Tibial nerve (tissue), 4 donors: ENCODE results near the gene NID2. TPM values are rescaled to one million over a fixed set of nuclear protein-coding genes. Genes with fewer than 3 reads are reported as not detected.

ENCODE experiments used
- DNase-seq, 2 donors: peaks; one replicate each; pipeline ENCODE4 v3.0.0-alpha.2; 2019; ENCODE audit warnings: low spot score in 2 of 2
- H3K27ac ChIP-seq, 4 donors: fragments of 200-600 bp; sonication (generic) in 3 of 4; one replicate each; pipeline ENCODE4 v1.5.1; 2017 to 2019; ENCODE audit warnings: mild to moderate bottlenecking in 1 of 4
- H3K27me3 ChIP-seq, 2 donors: fragments of 200-600 bp; sonication (generic) in 1 of 2; one replicate each; pipeline versions ENCODE4 v1.5.1 to v1.6.0; 2017 to 2019
- H3K36me3 ChIP-seq, 3 donors: fragments of 200-600 bp; sonication (generic); one replicate each; pipeline ENCODE4 v1.5.1; 2018 to 2019
- H3K4me1 ChIP-seq, 4 donors: fragments of 200-600 bp; sonication (generic) in 3 of 4; one replicate each; pipeline ENCODE4 v1.5.1; 2017 to 2019
- H3K4me3 ChIP-seq, 4 donors: fragments of 200-600 bp; sonication (generic) in 3 of 4; one replicate each; pipeline ENCODE4 v1.5.1; 2017 to 2019; ENCODE audit warnings: mild to moderate bottlenecking in 1 of 4, moderate library complexity in 1 of 4
- H3K9me3 ChIP-seq, 4 donors: fragments of 200-600 bp; sonication (generic) in 3 of 4; one replicate each; pipeline ENCODE4 v1.5.1; 2017 to 2019
- EP300 ChIP-seq, 2 donors: sonication (generic); formaldehyde crosslinking; IDR thresholded peaks; one replicate each; pipeline ENCODE4 v1.6.1; 2017; ENCODE audit warnings: antibody characterized with exemption in 2 of 2, mild to moderate bottlenecking in 1 of 2
- POLR2A ChIP-seq, 2 donors: fragments of 450-650 bp; IDR thresholded peaks; one replicate each; pipeline ENCODE4 v1.6.1; 2017; ENCODE audit warnings: antibody characterized with exemption in 2 of 2, mild to moderate bottlenecking in 2 of 2, moderate library complexity in 2 of 2
- WGBS, 2 donors: methylation state at CpG; one replicate each; pipeline ENCODE4 v1.1.5; 2018; 5-methylcytosine and 5-hydroxymethylcytosine counted together
- total RNA-seq, 4 donors: library from RNA; depleted of rRNA; stranded (reverse); fragments of >200 nt; gene quantifications; one replicate each; pipeline ENCODE4 v1.1.0, GENCODE V29; 2016
- TF ChIP-seq, protein P1 (sequence below), 5 experiments: fragments of 200-600 bp in 3 of 5; fragments of 450-650 bp in 2 of 5; sonication (generic) in 3 of 5; IDR thresholded peaks; one replicate each; pipeline ENCODE4 v1.5.1; 2016 to 2019; ENCODE audit warnings: antibody characterized with exemption in 5 of 5, mild to moderate bottlenecking in 3 of 5, moderate library complexity in 2 of 5

NID2 gene
- total RNA-seq, 4 donors from 2014 or later: 61.4 to 90.0 (median 79.4) TPM

DNA sequence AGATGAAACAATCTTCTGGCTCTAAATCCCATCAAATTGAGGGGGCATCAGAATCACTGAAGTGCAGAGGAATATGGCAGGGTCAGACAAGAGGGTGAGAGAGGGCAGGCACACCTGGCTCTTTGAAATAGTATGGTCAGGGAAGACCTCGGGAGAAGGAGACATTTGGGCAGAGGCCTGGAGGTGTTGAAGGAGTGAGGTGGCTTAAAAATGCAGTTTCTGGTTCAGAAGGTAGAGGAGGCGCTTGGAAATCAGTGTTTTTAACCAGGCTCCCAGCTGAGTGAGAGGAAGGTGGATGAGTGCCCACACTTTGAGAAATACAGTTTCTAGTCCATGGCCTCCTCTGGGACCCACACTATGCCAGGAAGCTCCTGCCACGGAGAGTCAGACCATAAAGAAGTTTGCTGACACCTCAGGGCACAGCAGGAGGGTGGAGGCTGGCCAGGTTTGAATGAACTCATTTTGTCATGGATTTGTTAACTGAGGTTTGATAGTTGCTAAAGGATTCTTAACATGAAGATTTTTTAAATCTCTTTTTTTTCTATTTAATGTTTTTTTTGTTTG is 20.1 kb downstream of the NID2 start:
- Histone ChIP-seq H3K9me3 (no peaks in the 10 kb centered on the region), H3K27ac (peak overlapping the region in 3 of 4 donors; percentile 27 to 81 (median 74)), H3K36me3 (no peaks in the 10 kb centered on the region), H3K4me1 (peaks cover 0 to 92% (median 36%) of the 10 kb centered on the region in 4 donors), H3K4me3 (no peak overlapping the region), H3K27me3 (no peaks in the 10 kb centered on the region)
- WGBS, 2 donors: 46 to 48% methylated on average over 3 of the region's 3 CpGs
- DNase-seq: peak; percentile 30 to 51
- TF ChIP-seq EP300 (IDR thresholded peaks at IDR 0.05) (no peak), POLR2A (IDR thresholded peaks at IDR 0.05) (no peak)
- TF ChIP-seq, protein P1, sequence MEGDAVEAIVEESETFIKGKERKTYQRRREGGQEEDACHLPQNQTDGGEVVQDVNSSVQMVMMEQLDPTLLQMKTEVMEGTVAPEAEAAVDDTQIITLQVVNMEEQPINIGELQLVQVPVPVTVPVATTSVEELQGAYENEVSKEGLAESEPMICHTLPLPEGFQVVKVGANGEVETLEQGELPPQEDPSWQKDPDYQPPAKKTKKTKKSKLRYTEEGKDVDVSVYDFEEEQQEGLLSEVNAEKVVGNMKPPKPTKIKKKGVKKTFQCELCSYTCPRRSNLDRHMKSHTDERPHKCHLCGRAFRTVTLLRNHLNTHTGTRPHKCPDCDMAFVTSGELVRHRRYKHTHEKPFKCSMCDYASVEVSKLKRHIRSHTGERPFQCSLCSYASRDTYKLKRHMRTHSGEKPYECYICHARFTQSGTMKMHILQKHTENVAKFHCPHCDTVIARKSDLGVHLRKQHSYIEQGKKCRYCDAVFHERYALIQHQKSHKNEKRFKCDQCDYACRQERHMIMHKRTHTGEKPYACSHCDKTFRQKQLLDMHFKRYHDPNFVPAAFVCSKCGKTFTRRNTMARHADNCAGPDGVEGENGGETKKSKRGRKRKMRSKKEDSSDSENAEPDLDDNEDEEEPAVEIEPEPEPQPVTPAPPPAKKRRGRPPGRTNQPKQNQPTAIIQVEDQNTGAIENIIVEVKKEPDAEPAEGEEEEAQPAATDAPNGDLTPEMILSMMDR (IDR thresholded peaks at IDR 0.05): no peak

DNA sequence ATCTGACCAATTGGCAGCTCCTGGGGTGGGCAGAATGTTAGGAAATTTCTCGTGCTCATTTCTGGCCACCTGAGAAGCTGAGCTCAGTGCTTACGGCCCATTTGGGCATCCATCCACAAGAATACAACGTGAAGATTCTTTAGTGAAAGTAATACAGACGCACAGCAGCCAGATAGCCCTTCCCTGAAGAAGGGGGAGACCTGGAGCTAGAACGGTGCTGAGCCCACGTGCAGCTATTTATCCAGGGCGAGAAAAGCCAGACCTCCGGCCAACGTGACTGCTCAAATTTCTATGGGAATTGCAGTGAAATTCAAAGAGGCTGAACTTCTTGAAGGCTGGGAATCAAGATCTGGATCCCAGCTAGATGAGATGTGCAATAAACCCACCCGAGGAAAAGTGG is 20.7 kb downstream of the NID2 start:
- TF ChIP-seq EP300 (IDR thresholded peaks at IDR 0.05) (no peak), POLR2A (IDR thresholded peaks at IDR 0.05) (no peak)
- TF ChIP-seq, protein P1 (IDR thresholded peaks at IDR 0.05): no peak
- Histone ChIP-seq H3K4me1 (peaks cover 0 to 92% (median 38%) of the 10 kb centered on the region in 4 donors), H3K36me3 (no peaks in the 10 kb centered on the region), H3K27me3 (no peaks in the 10 kb centered on the region), H3K4me3 (no peak overlapping the region), H3K9me3 (no peaks in the 10 kb centered on the region), H3K27ac (peak overlapping the region in 2 of 4 donors; percentile 74 to 81)
- DNase-seq: no peak
- WGBS, 2 donors: 48 to 55% methylated on average over 10 of the region's 10 CpGs

DNA sequence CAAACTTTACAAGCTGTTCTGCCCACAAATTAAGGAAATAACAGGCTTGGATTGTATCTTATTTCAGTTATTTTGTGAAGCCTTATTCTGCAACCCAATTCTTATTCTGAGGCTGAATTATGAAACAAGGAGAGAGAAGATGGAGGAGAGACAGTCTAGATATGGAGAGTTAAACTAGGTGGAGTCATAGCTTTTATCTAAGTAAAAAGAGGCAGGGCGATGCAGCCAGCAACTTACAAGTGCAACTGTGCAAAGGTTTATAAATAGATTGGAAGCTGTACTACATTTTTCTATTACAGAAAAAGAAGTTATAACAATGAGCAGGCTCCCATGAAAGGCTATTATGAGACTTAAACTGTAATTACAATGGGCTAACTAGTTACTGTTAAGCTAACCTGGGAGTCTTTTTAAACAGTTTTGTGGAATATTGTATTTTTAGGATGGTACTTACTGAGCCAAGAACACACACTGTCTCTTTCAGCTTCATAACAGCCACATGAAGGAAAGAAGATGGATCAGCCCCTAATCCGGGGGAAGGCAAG is 22.4 kb downstream of the NID2 start:
- Histone ChIP-seq H3K27me3 (no peaks in the 10 kb centered on the region), H3K9me3 (no peaks in the 10 kb centered on the region), H3K4me1 (peaks cover 0 to 91% (median 31%) of the 10 kb centered on the region in 4 donors), H3K4me3 (no peak overlapping the region), H3K36me3 (no peaks in the 10 kb centered on the region), H3K27ac (peak overlapping the region in 1 of 4 donors; percentile 81)
- DNase-seq: no peak
- TF ChIP-seq, protein P1 (IDR thresholded peaks at IDR 0.05): no peak
- TF ChIP-seq POLR2A (IDR thresholded peaks at IDR 0.05) (no peak), EP300 (IDR thresholded peaks at IDR 0.05) (no peak)
- 19 to 31% methylated on average over 2 of the region's 2 CpGs for WGBS, 2 donors

DNA sequence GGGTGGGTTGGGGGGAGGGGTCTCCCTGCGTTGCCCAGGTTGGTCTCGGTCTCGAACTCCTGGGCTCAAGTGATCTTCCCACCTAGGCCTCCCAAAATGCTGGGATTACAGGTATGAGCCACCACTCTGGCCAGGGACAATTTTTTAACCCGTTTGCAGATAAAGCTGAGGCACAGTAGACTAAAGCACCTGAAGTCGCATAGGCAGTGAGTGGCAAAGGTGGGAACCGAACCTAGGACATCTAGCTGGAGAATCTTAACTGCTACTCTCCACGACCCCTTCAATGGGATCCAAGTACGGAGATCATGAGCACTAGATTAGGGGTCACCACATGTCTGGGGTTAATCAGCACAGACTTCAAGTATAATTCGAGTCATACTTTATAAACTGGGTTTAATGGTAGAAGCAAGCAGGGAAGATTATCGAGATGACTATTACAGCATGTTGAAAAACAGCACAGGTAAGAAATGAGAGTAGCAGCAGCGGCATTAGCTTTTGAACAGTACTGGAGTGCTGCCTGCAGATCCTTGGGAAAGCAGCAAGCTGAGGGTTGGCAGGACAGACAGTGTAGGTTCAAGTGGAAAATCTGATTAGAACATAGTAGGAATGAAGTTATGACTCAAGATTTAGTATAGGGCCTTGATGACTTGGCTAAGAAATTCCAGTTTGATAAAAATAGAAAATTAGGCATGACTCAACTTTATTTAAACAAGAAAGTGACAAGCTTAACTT is 23.9 kb downstream of the NID2 start:
- TF ChIP-seq POLR2A (IDR thresholded peaks at IDR 0.05) (no peak), EP300 (IDR thresholded peaks at IDR 0.05) (peak in 1 of 2 donors; percentile 24)
- TF ChIP-seq, protein P1 (IDR thresholded peaks at IDR 0.05): no peak

DNA sequence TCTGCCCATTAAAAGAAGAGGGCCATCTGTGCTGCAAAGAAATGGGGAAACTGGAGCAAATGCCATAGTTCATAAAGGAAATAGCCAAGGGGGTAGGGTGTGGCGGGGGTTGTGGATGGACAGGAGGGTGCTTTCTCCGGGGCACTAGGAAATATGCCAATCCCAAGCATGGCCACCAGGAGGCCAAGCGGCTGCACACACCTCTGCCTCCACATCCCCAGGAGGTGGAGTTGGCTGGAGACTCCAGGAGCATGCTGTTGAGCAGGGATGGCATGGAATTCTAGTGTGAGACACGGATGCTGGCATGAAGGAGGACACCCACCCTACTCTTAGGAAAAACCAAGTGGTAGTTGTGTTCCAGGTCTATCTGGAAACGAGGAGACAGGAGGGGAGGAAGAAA is 25.2 kb downstream of the NID2 start:
- peaks cover 0 to 65% (median 17%) of the 10 kb centered on the region in 4 donors for H3K4me1 ChIP-seq
- no peak overlapping the region for H3K4me3 ChIP-seq
- TF ChIP-seq EP300 (IDR thresholded peaks at IDR 0.05): no peak
- TF ChIP-seq, protein P1 (IDR thresholded peaks at IDR 0.05): peak; percentile 40 to 54 (median 44)
- 38 to 40% methylated on average over 5 of the region's 5 CpGs for WGBS, 2 donors
- H3K27ac ChIP-seq: peak overlapping the region in 2 of 4 donors; percentile 40 to 73
- H3K36me3 ChIP-seq: peaks cover 0 to 24% (median 0%) of the 10 kb centered on the region in 3 donors
- H3K9me3 ChIP-seq: no peaks in the 10 kb centered on the region
- no peaks in the 10 kb centered on the region for H3K27me3 ChIP-seq
- no peak for DNase-seq

More for the DNA sequence above, 23.9 kb downstream of the NID2 start:
- Histone ChIP-seq H3K27ac (peak overlapping the region in 2 of 4 donors; percentile 67 to 81), H3K4me3 (no peak overlapping the region), H3K9me3 (no peaks in the 10 kb centered on the region), H3K4me1 (peaks cover 0 to 76% (median 23%) of the 10 kb centered on the region in 4 donors), H3K27me3 (no peaks in the 10 kb centered on the region), H3K36me3 (peaks cover 0 to 12% (median 0%) of the 10 kb centered on the region in 3 donors)
- no peak for DNase-seq
- 77 to 78% methylated on average over 11 of the region's 11 CpGs for WGBS, 2 donors
